Tibial nerve (tissue), 4 donors: Measurements from ENCODE around the gene TRIM38. TPM values are rescaled to one million over a fixed set of nuclear protein-coding genes. Genes with fewer than 3 reads are reported as not detected.
"Not testable (repeated sequence)": the region's sequence is repeated elsewhere in the genome, so short reads cannot be mapped to it uniquely, and the experiment has no call there.

Experiments
- DNase-seq, 2 donors: peaks; one replicate each; pipeline ENCODE4 v3.0.0-alpha.2; 2019; ENCODE audit warnings: low spot score in 2 of 2
- H3K27ac ChIP-seq, 4 donors: fragments of 200-600 bp; sonication (generic) in 3 of 4; one replicate each; pipeline ENCODE4 v1.5.1; 2017 to 2019; ENCODE audit warnings: mild to moderate bottlenecking in 1 of 4
- H3K27me3 ChIP-seq, 2 donors: fragments of 200-600 bp; sonication (generic) in 1 of 2; one replicate each; pipeline versions ENCODE4 v1.5.1 to v1.6.0; 2017 to 2019
- H3K36me3 ChIP-seq, 3 donors: fragments of 200-600 bp; sonication (generic); one replicate each; pipeline ENCODE4 v1.5.1; 2018 to 2019
- H3K4me1 ChIP-seq, 4 donors: fragments of 200-600 bp; sonication (generic) in 3 of 4; one replicate each; pipeline ENCODE4 v1.5.1; 2017 to 2019
- H3K4me3 ChIP-seq, 4 donors: fragments of 200-600 bp; sonication (generic) in 3 of 4; one replicate each; pipeline ENCODE4 v1.5.1; 2017 to 2019; ENCODE audit warnings: mild to moderate bottlenecking in 1 of 4, moderate library complexity in 1 of 4
- H3K9me3 ChIP-seq, 4 donors: fragments of 200-600 bp; sonication (generic) in 3 of 4; one replicate each; pipeline ENCODE4 v1.5.1; 2017 to 2019
- EP300 ChIP-seq, 2 donors: sonication (generic); formaldehyde crosslinking; IDR thresholded peaks; one replicate each; pipeline ENCODE4 v1.6.1; 2017; ENCODE audit warnings: antibody characterized with exemption in 2 of 2, mild to moderate bottlenecking in 1 of 2
- POLR2A ChIP-seq, 2 donors: fragments of 450-650 bp; IDR thresholded peaks; one replicate each; pipeline ENCODE4 v1.6.1; 2017; ENCODE audit warnings: antibody characterized with exemption in 2 of 2, mild to moderate bottlenecking in 2 of 2, moderate library complexity in 2 of 2
- WGBS, 2 donors: methylation state at CpG; one replicate each; pipeline ENCODE4 v1.1.5; 2018; 5-methylcytosine and 5-hydroxymethylcytosine counted together
- total RNA-seq, 4 donors: library from RNA; depleted of rRNA; stranded (reverse); fragments of >200 nt; gene quantifications; one replicate each; pipeline ENCODE4 v1.1.0, GENCODE V29; 2016
- TF ChIP-seq, protein P1 (sequence below), 5 experiments: fragments of 200-600 bp in 3 of 5; fragments of 450-650 bp in 2 of 5; sonication (generic) in 3 of 5; IDR thresholded peaks; one replicate each; pipeline ENCODE4 v1.5.1; 2016 to 2019; ENCODE audit warnings: antibody characterized with exemption in 5 of 5, mild to moderate bottlenecking in 3 of 5, moderate library complexity in 2 of 5

TRIM38 gene
- total RNA-seq, 4 donors from 2014 or later, result 8.8 to 12.2 (median 9.5) TPM

DNA sequence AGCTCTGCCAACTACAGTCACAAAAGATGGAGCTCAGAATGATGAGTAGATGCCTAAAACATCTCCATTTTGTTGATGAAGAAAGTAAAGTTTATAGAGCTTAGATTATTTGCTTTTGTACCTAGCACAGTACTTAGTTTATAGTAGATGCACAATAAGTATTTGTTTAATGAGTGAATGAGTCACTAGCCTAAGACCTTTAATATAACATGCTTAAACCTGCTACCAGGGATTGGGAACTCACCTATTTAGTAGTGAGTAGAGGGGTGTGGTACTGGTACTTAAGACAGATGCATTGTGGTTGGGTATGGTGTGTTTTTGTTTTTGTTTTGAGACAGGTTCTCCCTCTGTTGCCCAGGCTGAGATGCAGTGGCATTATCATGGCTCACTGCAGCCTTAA is 35.8 kb downstream of the TRIM38 start:
- TF ChIP-seq EP300 (IDR thresholded peaks at IDR 0.05) (no peak), POLR2A (IDR thresholded peaks at IDR 0.05) (no peak)
- TF ChIP-seq, protein P1, sequence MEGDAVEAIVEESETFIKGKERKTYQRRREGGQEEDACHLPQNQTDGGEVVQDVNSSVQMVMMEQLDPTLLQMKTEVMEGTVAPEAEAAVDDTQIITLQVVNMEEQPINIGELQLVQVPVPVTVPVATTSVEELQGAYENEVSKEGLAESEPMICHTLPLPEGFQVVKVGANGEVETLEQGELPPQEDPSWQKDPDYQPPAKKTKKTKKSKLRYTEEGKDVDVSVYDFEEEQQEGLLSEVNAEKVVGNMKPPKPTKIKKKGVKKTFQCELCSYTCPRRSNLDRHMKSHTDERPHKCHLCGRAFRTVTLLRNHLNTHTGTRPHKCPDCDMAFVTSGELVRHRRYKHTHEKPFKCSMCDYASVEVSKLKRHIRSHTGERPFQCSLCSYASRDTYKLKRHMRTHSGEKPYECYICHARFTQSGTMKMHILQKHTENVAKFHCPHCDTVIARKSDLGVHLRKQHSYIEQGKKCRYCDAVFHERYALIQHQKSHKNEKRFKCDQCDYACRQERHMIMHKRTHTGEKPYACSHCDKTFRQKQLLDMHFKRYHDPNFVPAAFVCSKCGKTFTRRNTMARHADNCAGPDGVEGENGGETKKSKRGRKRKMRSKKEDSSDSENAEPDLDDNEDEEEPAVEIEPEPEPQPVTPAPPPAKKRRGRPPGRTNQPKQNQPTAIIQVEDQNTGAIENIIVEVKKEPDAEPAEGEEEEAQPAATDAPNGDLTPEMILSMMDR (IDR thresholded peaks at IDR 0.05), result no peak
- H3K4me1 ChIP-seq, result peaks cover 0 to 13% (median 3%) of the 10 kb centered on the region in 4 donors
- no peaks in the 10 kb centered on the region for H3K9me3 ChIP-seq
- H3K36me3 ChIP-seq, result peaks cover 0 to 29% (median 0%) of the 10 kb centered on the region in 3 donors
- no peak overlapping the region for H3K4me3 ChIP-seq
- H3K27ac ChIP-seq, result no peak overlapping the region
- no peak for DNase-seq
- no peaks in the 10 kb centered on the region for H3K27me3 ChIP-seq

DNA sequence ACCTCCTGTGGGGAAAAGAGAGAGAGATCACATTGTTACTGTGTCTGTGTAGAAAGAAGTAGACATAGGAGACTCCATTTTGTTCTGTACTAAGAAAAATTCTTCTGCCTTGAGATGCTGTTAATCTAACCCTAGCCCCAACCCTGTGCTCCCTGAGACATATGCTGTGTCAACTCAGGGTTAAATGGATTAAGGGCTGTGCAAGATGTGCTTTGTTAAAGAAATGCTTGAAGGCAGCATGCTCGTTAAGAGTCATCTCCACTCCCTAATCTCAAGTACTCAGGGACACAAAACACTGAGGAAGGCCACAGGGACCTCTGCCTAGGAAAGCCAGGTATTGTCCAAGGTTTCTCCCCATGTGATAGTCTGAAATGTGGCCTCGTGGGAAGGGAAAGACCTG is 36.6 kb downstream of the TRIM38 start:
- H3K36me3 ChIP-seq, result peaks cover 0 to 29% (median 0%) of the 10 kb centered on the region in 3 donors

DNA sequence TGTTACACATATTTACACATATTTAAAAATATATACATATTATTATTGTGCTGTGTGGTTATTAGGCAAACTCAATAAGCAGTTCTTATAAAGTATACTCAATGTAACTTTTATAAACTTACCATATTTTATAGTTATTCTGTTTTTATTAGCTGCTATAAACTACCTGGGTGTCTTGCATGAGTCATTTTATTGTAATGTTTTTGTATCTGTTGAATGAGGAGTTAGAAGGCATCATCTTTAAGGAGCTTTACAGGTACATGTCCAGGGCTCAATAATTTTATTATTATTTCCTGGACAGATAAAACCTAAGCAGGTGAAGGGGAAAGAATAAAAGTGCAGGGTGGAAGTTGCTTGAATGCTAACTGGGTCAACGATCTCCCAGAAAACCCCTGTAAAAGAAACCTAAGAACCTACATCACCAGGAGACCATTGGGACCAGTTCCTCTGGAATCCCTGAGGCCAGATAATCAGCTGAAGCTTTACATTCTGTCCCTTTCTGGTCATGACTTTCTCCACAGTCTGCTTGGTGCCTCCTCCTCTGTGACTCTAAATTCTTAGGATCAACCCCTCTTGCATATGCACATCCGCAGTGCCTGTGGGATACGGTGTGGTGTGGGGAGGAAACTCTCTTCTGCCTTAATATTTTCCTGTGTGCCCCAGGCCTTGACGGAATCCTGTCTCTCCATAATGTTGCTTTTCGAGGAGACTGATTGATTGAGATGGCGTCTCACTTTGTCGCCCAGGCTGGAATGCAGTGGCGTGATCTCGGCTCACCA is 38.0 kb downstream of the TRIM38 start:
- Histone ChIP-seq H3K36me3 (peaks cover 0 to 29% (median 0%) of the 10 kb centered on the region in 3 donors), H3K4me3 (no peak overlapping the region), H3K4me1 (no peaks in the 10 kb centered on the region), H3K9me3 (no peaks in the 10 kb centered on the region), H3K27ac (no peak overlapping the region), H3K27me3 (no peaks in the 10 kb centered on the region)
- 92 to 93% methylated on average over 9 of the region's 9 CpGs for WGBS, 2 donors
- DNase-seq, result no peak
- no peak for TF ChIP-seq POLR2A (IDR thresholded peaks at IDR 0.05)
- TF ChIP-seq EP300 (IDR thresholded peaks at IDR 0.05), result no peak
- TF ChIP-seq, protein P1 (IDR thresholded peaks at IDR 0.05), result no peak

More for the DNA sequence above, 36.6 kb downstream of the TRIM38 start:
- H3K4me1 ChIP-seq, H3K9me3 ChIP-seq, H3K27me3 ChIP-seq, H3K27ac ChIP-seq, H3K4me3 ChIP-seq, DNase-seq: not testable (repeated sequence)
- 28 to 49% methylated on average over 2 of the region's 2 CpGs for WGBS, 2 donors

DNA sequence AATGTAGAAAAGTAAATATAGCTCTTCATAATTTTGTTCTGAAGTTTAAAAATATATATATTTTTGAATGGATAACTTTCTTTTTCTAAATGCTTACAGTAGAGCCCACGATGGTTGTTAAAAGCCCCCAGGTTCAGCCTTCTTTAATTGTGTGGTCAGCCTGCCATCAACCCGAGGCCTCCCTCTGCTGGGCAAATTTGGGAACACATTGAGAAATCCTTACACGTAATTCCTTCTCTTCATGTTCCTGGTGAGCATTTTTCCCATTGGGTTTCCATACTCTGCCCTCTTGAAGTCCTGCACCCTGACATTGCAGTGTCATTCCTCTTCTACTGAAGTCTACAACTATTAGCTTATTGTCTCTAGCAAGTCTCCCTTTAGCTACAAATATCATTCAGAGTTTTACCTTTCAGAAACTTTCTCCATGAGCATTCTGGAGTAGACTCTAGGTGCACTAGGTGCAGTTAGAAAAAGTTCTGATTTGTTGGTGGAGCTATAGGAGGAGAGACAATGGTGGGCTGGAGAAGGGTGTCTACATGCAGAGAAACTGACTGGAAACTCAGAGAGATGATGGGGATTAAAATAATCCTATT is 40.6 kb downstream of the TRIM38 start:
- Histone ChIP-seq H3K9me3 (no peaks in the 10 kb centered on the region), H3K27me3 (no peaks in the 10 kb centered on the region), H3K4me1 (no peaks in the 10 kb centered on the region), H3K27ac (no peak overlapping the region), H3K36me3 (peaks cover 0 to 21% (median 0%) of the 10 kb centered on the region in 3 donors), H3K4me3 (no peak overlapping the region)
- no peak for TF ChIP-seq POLR2A (IDR thresholded peaks at IDR 0.05)
- peak in 1 of 2 donors; percentile 16 for TF ChIP-seq EP300 (IDR thresholded peaks at IDR 0.05)
- TF ChIP-seq, protein P1 (IDR thresholded peaks at IDR 0.05), result peak; percentile 57 to 74 (median 68)
- peak; percentile 50 to 85 for DNase-seq
- 2% methylated on average over 3 of the region's 3 CpGs for WGBS, 2 donors

GRCh38 chr6:26006086-26006939 is 43.7 kb downstream of the TRIM38 start:
- H3K27me3 ChIP-seq, result no peaks in the 10 kb centered on the region

GRCh38 chr6:26006940-26007305 is 44.3 kb downstream of the TRIM38 start:
- H3K9me3 ChIP-seq, H3K4me3 ChIP-seq, DNase-seq, H3K27ac ChIP-seq, H3K36me3 ChIP-seq, H3K27me3 ChIP-seq, H3K4me1 ChIP-seq: not testable (repeated sequence)
- WGBS, 2 donors, result 37 to 52% methylated on average over 1 of the region's 1 CpG

More at GRCh38 chr6:26006086-26006939, 43.7 kb downstream of the TRIM38 start:
- Histone ChIP-seq H3K4me3 (no peak overlapping the region), H3K27ac (no peak overlapping the region), H3K36me3 (peaks cover 0 to 1% (median 0%) of the 10 kb centered on the region in 3 donors), H3K9me3 (no peaks in the 10 kb centered on the region), H3K4me1 (no peaks in the 10 kb centered on the region)
- TF ChIP-seq POLR2A (IDR thresholded peaks at IDR 0.05) (no peak), EP300 (IDR thresholded peaks at IDR 0.05) (no peak)
- TF ChIP-seq, protein P1 (IDR thresholded peaks at IDR 0.05), result no peak
- DNase-seq, result no peak
